Esophagus squamous epithelium (tissue), 5 donors: ENCODE data around the gene IL18RAP. TPM values are rescaled to one million over a fixed set of nuclear protein-coding genes. Genes with fewer than 3 reads are reported as not detected.

Source experiments
- DNase-seq: peaks from one replicate; lab custom pipeline; 2025; lab: John Stamatoyannopoulos, UW
- H3K27ac ChIP-seq, 4 donors: fragments of 200-600 bp; sonication (generic); one replicate each; pipeline ENCODE4 v1.5.1; 2016 to 2019; ENCODE audit warnings: mild to moderate bottlenecking in 1 of 4
- H3K27me3 ChIP-seq, 4 donors: fragments of 200-600 bp; sonication (generic); 1 replicate in 3 of 4; 2 replicates in 1 of 4; pipeline versions ENCODE4 v1.5.1 to v1.6.0; 2017 to 2021; ENCODE audit warnings: antibody characterized with exemption in 1 of 4
- H3K36me3 ChIP-seq, 3 donors: fragments of 200-600 bp; sonication (generic); one replicate each; pipeline ENCODE4 v1.5.1; 2016 to 2019
- H3K4me1 ChIP-seq, 3 donors: fragments of 200-600 bp; sonication (generic); one replicate each; pipeline ENCODE4 v1.5.1; 2017 to 2019
- H3K4me3 ChIP-seq, 4 donors: fragments of 200-600 bp; sonication (generic); 1 replicate in 3 of 4; 2 replicates in 1 of 4; pipeline ENCODE4 v1.5.1; 2016 to 2019; ENCODE audit warnings: mild to moderate bottlenecking in 2 of 4, moderate library complexity in 1 of 4
- H3K9me3 ChIP-seq, 3 donors: fragments of 200-600 bp; sonication (generic); one replicate each; pipeline ENCODE4 v1.5.1; 2016 to 2019
- CTCF ChIP-seq, 6 experiments: fragments of 450-650 bp in 4 of 6; fragments of 200-600 bp in 2 of 6; sonication (generic) in 2 of 6; IDR thresholded peaks; one replicate each; pipeline ENCODE4 v1.5.1; 2016 to 2019; ENCODE audit warnings: antibody characterized with exemption in 6 of 6, mild to moderate bottlenecking in 4 of 6, moderate library complexity in 4 of 6
- POLR2A ChIP-seq, 4 donors: fragments of 450-650 bp; IDR thresholded peaks; one replicate each; pipeline ENCODE4 v1.6.1; 2017; ENCODE audit warnings: antibody characterized with exemption in 4 of 4, mild to moderate bottlenecking in 4 of 4, moderate library complexity in 3 of 4
- WGBS, 2 donors: methylation state at CpG; one replicate each; pipeline ENCODE4 v1.1.5; 2018; 5-methylcytosine and 5-hydroxymethylcytosine counted together
- intact Hi-C: fragments of 100-400 bp; cut with DNase I; formaldehyde crosslinking; loops from one replicate; pipeline ENCODE4 v1.15.0; 2022
- total RNA-seq, 4 donors: library from RNA; depleted of rRNA; stranded (reverse); fragments of >200 nt; gene quantifications; one replicate each; pipeline ENCODE4 v1.1.0, GENCODE V29; 2016
- donor health status: DM: yes; HTN: yes; CAD: no.

IL18RAP gene
- total RNA-seq, 4 donors from 2014 or later = 0.61 to 4.3 (median 3.4) TPM; not detected in 1

- no peaks in the 10 kb centered on the region for H3K27me3 ChIP-seq
- intact Hi-C loops = no loop called here
- TF ChIP-seq POLR2A (IDR thresholded peaks at IDR 0.05) (no peak), CTCF (IDR thresholded peaks at IDR 0.05) (no peak)
- no peaks in the 10 kb centered on the region for H3K36me3 ChIP-seq
- no peak overlapping the region for H3K4me3 ChIP-seq
- H3K9me3 ChIP-seq = peaks cover 0 to 2% (median 0%) of the 10 kb centered on the region in 3 donors
- WGBS, 2 donors = 76 to 80% methylated on average over 3 of the region's 3 CpGs
- no peak overlapping the region for H3K27ac ChIP-seq
- DNase-seq = no peak
- H3K4me1 ChIP-seq = no peaks in the 10 kb centered on the region
These were observed 10.8 kb upstream of the IL18RAP start for GRCh38 chr2:102412199-102412598.

GRCh38 chr2:102417946-102418345 lies 5.0 kb upstream of the IL18RAP start:
- H3K4me3 ChIP-seq = no peak overlapping the region
- WGBS, 2 donors = 56 to 65% methylated on average over 1 of the region's 1 CpG
- intact Hi-C loops = no loop called here
- DNase-seq = no peak
- no peak for TF ChIP-seq CTCF (IDR thresholded peaks at IDR 0.05)
- TF ChIP-seq POLR2A (IDR thresholded peaks at IDR 0.05) = no peak
- H3K9me3 ChIP-seq = no peaks in the 10 kb centered on the region
- no peaks in the 10 kb centered on the region for H3K4me1 ChIP-seq
- no peaks in the 10 kb centered on the region for H3K27me3 ChIP-seq
- H3K36me3 ChIP-seq = no peaks in the 10 kb centered on the region
- no peak overlapping the region for H3K27ac ChIP-seq

- Histone ChIP-seq H3K4me1 (no peaks in the 10 kb centered on the region), H3K27ac (peak overlapping the region in 1 of 4 donors; percentile 44), H3K36me3 (no peaks in the 10 kb centered on the region), H3K27me3 (no peaks in the 10 kb centered on the region), H3K4me3 (no peak overlapping the region), H3K9me3 (no peaks in the 10 kb centered on the region)
- no peak for DNase-seq
- 31 to 35% methylated on average over 2 of the region's 2 CpGs for WGBS, 2 donors
- TF ChIP-seq CTCF (IDR thresholded peaks at IDR 0.05) (no peak), POLR2A (IDR thresholded peaks at IDR 0.05) (no peak)
- intact Hi-C loops = no loop called here
These were observed 4.5 kb upstream of the IL18RAP start for GRCh38 chr2:102418421-102418961.

GRCh38 chr2:102420290-102420689 lies 2.7 kb upstream of the IL18RAP start:
- WGBS, 2 donors = 91 to 93% methylated on average over 3 to 4 of the region's 4 CpGs
- no peaks in the 10 kb centered on the region for H3K9me3 ChIP-seq
- no peak overlapping the region for H3K27ac ChIP-seq
- no peaks in the 10 kb centered on the region for H3K36me3 ChIP-seq
- DNase-seq = no peak
- no peak overlapping the region for H3K4me3 ChIP-seq
- TF ChIP-seq CTCF (IDR thresholded peaks at IDR 0.05) (no peak), POLR2A (IDR thresholded peaks at IDR 0.05) (no peak)
- no peaks in the 10 kb centered on the region for H3K27me3 ChIP-seq
- intact Hi-C loops = no loop called here
- no peaks in the 10 kb centered on the region for H3K4me1 ChIP-seq

GRCh38 chr2:102421890-102422759 lies 835 bp upstream of the IL18RAP start:
- no peak overlapping the region for H3K4me3 ChIP-seq
- no peak overlapping the region for H3K27ac ChIP-seq
- no peaks in the 10 kb centered on the region for H3K27me3 ChIP-seq
- WGBS, 2 donors = 64 to 66% methylated on average over 5 of the region's 5 CpGs
- TF ChIP-seq CTCF (IDR thresholded peaks at IDR 0.05) = no peak
- TF ChIP-seq POLR2A (IDR thresholded peaks at IDR 0.05) = no peak
- DNase-seq = no peak
- H3K4me1 ChIP-seq = no peaks in the 10 kb centered on the region
- no peaks in the 10 kb centered on the region for H3K36me3 ChIP-seq
- no peaks in the 10 kb centered on the region for H3K9me3 ChIP-seq
- intact Hi-C loops = no loop called here
